ENCODE results near the gene CTDP1. TPM values are rescaled to one million over a fixed set of nuclear protein-coding genes. Genes with fewer than 3 reads are reported as not detected.

Gene CTDP1
- total RNA-seq, 2 donors from 2014 or later = 8.8 to 21.8 TPM

GRCh38 chr18:79683626-79684282 is 4.2 kb downstream of the CTDP1 start:
- Histone ChIP-seq H3K4me1 (peaks cover 43% of the 10 kb centered on the region), H3K4me3 (no peak overlapping the region), H3K9me3 (no peaks in the 10 kb centered on the region), H3K27me3 (no peaks in the 10 kb centered on the region), H3K36me3 (replicated peaks in 1 of 2; ENCODE audit: insufficient read depth in 1 of 2, low read depth in 2 of 2) (no peaks in the 10 kb centered on the region), H3K27ac (no peak overlapping the region)
- no peak for TF ChIP-seq POLR2A (IDR thresholded peaks at IDR 0.05)
- no peak for TF ChIP-seq CTCF (IDR thresholded peaks at IDR 0.05)
- intact Hi-C loops (cut with DNase I) = no loop called here
- ATAC-seq (no peak), DNase-seq (no peak)
- 86 to 90% methylated on average over 21 of the region's 21 CpGs for WGBS, 2 donors

DNA sequence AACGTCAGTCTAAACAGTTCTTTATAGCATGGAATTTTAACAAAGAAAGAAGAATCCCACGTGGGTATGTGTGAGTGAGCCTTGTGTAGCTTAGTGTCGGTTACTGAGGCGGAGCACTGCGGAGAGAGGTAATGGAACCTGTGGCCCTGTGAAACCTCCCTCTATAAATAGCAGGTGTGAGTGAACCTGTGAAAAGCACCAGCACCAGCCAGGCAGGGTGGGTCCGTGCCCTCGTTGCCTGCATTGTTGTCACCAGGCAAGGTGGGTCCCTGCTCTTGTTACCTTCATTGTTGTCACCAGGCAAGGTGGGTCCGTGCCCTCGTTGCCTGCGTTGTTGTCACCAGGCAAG is 4.7 kb downstream of the CTDP1 start:
- Histone ChIP-seq H3K27me3 (no peaks in the 10 kb centered on the region), H3K9me3 (no peaks in the 10 kb centered on the region), H3K4me1 (peaks cover 43% of the 10 kb centered on the region), H3K27ac (no peak overlapping the region), H3K36me3 (replicated peaks in 1 of 2; ENCODE audit: insufficient read depth in 1 of 2, low read depth in 2 of 2) (no peaks in the 10 kb centered on the region), H3K4me3 (no peak overlapping the region)
- no peak for TF ChIP-seq CTCF (IDR thresholded peaks at IDR 0.05)
- intact Hi-C loops (cut with DNase I) = no loop called here
- WGBS, 2 donors = 70 to 86% methylated on average over 10 of the region's 10 CpGs
- no peak for DNase-seq
- no peak for ATAC-seq

DNA sequence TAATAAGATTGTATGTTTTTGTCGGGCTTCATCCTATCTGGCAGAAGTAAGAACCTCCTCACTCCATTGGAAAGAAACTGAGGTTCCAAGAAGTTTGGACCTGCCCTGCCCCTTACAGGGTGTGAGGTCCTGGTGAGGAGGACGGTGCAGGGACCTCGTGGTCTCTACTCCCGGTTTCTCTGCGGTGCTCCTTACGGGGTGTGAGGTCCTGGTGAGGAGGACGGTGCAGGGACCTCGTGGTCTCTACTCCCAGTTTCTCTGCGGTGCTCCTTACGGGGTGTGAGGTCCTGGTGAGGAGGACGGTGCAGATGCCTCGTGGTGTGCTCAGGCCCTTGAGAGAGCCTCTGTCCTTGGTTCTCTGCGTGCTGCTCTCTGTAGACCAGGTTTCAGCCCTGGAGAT is 5.2 kb downstream of the CTDP1 start:
- H3K9me3 ChIP-seq = no peaks in the 10 kb centered on the region
- no peaks in the 10 kb centered on the region for H3K27me3 ChIP-seq
- TF ChIP-seq CTCF (IDR thresholded peaks at IDR 0.05) = no peak
- TF ChIP-seq POLR2A (IDR thresholded peaks at IDR 0.05) = no peak
- ATAC-seq (peak; percentile 20), DNase-seq (no peak)
- H3K4me1 ChIP-seq = peaks cover 43% of the 10 kb centered on the region
- no peaks in the 10 kb centered on the region for H3K36me3 ChIP-seq (replicated peaks in 1 of 2; ENCODE audit: insufficient read depth in 1 of 2, low read depth in 2 of 2)
- intact Hi-C loops (cut with DNase I) = no loop called here
- 59 to 62% methylated on average over 13 of the region's 13 CpGs for WGBS, 2 donors
- no peak overlapping the region for H3K27ac ChIP-seq
- no peak overlapping the region for H3K4me3 ChIP-seq

- Histone ChIP-seq H3K9me3 (no peaks in the 10 kb centered on the region), H3K4me1 (peaks cover 43% of the 10 kb centered on the region), H3K4me3 (no peak overlapping the region), H3K27ac (no peak overlapping the region), H3K27me3 (no peaks in the 10 kb centered on the region), H3K36me3 (replicated peaks in 1 of 2; ENCODE audit: insufficient read depth in 1 of 2, low read depth in 2 of 2) (no peaks in the 10 kb centered on the region)
- WGBS, 2 donors = 58 to 71% methylated on average over 8 of the region's 8 CpGs
- no peak for TF ChIP-seq POLR2A (IDR thresholded peaks at IDR 0.05)
- no peak for TF ChIP-seq CTCF (IDR thresholded peaks at IDR 0.05)
- intact Hi-C loops (cut with DNase I) = no loop called here
- ATAC-seq (no peak), DNase-seq (no peak)
Measured at GRCh38 chr18:79685281-79685680, 5.7 kb downstream of the CTDP1 start.

DNA sequence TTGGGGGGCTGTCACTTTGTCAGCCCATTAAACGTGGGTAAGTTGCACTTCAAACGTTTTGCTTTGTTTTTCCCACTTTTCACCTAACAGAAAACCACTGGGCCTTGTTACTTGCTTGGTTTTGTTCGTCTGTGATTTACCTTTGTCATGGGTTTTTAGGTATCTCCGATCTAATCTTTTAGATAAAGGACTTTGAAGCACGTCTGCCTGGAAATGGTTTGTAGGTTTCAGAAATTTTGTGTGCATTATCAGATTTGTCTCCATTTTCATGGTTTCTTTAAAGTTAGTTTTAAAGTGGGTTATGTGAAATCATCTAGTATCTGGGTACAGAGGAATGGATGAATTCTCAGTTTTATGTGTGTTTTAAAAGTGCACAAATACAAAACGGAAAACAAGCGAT is 6.4 kb downstream of the CTDP1 start:
- Histone ChIP-seq H3K36me3 (replicated peaks in 1 of 2; ENCODE audit: insufficient read depth in 1 of 2, low read depth in 2 of 2) (no peaks in the 10 kb centered on the region), H3K4me1 (peaks cover 36% of the 10 kb centered on the region), H3K27me3 (no peaks in the 10 kb centered on the region), H3K4me3 (no peak overlapping the region), H3K27ac (no peak overlapping the region), H3K9me3 (no peaks in the 10 kb centered on the region)
- no peak for DNase-seq
- no peak for TF ChIP-seq POLR2A (IDR thresholded peaks at IDR 0.05)
- TF ChIP-seq CTCF (IDR thresholded peaks at IDR 0.05) = no peak
- no peak for ATAC-seq
- 63 to 65% methylated on average over 7 of the region's 7 CpGs for WGBS, 2 donors
- intact Hi-C loops (cut with DNase I) = no loop called here

Measured in body of pancreas (tissue), 4 donors.